Ammon's horn (tissue), 1 donor: ENCODE measurements around the gene ARGLU1.
"Not testable (repeated sequence)": the region's sequence is repeated elsewhere in the genome, so short reads cannot be mapped to it uniquely, and the experiment has no call there.

Experiments
- DNase-seq: peaks from one replicate; pipeline ENCODE4 v3.0.0-alpha.2; 2016; ENCODE audit warnings: low spot score

Gene ARGLU1

DNA sequence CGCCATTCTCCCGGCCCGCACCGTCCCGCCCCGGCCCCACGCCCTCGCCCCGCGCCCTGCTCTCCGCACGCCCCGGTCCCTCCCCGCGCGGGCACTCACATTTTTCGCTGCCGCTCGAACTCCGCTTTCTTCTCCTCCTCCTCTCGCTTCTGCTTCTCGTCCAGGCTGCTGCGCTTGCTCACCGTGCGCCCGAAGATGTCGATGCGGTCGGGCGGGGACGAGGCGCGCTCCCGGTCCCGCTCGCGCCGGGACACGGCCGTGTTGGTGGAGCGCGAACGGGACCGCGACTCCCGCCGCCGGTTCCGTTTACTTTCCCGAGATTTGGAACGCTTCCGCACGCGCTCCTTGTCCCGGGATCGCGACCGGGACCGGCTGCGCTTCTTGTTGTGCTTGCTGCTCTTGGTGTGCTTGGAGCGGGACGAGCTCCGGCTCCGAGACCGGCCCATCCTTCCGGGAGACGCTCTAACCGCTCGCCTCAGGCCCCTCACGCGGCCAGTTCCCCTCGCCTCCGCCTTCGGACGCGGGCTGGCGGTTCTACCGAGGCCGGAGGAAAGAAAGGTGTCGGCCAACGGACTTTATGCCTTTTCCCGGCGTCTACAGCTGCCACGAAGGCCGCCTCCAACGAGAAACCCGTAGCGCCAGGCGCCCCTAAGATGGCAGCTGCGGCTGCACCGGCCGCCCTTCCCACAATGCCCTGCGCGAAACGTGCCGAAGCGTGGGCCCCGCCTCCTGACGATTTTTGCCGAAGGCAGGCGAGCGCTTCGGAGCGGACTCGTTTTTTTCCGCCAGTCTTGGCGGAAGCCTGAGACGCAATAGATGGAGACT, at the start of gene ARGLU1:
Gene ARGLU1, minus strand, starts transcription at position 664 of the 825 bp plus-strand sequence. Its CDS starts 218 bp downstream, at position 446.
- DNase-seq = peak; percentile 93

DNA sequence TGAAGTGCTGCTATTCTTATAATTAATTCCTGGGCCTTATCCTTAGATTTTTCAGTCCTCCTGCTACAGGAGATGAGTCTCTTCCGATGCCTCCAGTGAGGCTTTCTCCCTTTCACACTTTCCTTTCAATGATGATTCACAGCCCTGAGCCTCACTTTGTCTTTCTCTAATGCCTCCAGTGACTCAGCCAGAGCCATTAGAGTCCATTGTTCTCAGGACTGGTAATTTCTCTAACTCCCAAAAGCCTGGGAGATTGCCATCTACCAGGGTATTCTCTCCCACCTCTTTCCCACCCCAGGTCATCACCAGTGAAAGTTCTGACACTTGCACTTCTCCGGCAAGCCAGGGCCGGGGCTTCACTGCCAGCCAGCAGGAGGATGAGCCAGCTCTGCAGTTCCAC, 49.6 kb upstream of the ARGLU1 start:
- DNase-seq = no peak

- DNase-seq = no peak
Observed at GRCh38 chr13:106616729-106617128, 48.8 kb upstream of the ARGLU1 start.

- DNase-seq = no peak
Observed at GRCh38 chr13:106614874-106615273, 46.9 kb upstream of the ARGLU1 start.

- peak; percentile 21 for DNase-seq
Observed at GRCh38 chr13:106612688-106613087, 44.8 kb upstream of the ARGLU1 start.

DNA sequence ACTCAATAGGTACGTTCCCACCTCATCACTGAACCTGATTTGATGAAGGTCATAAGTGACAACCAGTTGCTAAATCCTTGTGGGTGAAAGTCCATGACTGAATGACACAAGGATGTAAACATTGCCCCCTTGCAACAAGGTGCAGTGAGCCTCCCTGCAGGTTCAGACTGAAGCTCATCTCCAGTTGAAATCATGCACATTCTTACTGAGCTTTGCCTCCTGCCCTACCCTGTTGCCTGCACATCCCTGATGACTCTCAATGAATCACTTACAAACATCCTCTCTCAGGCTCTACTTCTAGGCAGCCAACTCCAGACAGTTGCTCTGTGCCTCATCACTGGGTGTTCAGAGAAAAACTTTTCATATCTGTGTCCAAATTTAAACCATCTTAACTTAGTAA, 42.5 kb upstream of the ARGLU1 start:
- DNase-seq = no peak

DNA sequence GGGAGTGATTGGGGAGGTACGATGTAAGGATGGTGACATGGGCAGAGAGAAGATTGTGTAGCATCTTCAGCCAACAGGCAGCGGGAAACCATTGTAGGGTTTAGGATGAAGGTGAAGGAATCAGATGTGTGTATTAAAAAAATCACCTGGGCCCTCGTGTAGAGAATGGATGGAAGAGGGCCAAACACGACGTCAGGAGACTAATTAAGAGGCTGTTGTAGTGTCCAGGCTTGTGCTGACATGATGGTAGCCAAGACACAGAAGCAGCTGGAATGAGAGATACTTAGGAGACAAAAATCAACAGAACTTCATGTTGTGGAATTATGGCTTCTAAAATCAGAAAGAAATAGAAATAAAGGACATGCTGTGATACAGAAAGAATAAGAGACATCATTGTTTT, 41.2 kb upstream of the ARGLU1 start:
- no peak for DNase-seq

DNA sequence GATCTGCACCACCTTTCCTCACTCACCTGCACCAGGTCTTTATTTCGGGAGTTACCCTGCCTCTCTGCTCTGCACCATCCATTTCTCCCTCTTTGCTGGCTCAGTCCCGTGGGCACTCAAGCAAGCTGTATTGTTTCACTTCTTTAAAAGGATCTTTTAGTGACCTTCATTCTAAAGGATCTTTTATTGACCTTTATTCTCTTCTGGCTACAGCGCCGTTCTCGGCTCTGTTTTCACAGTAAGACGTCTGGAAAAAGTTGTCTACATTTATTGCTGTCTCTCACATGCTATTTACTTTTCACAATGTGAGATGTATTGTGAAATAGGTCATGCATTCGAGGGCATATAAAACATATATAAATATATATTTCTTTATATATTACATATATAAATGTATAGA, 35.6 kb upstream of the ARGLU1 start:
- no peak for DNase-seq

- DNase-seq = no peak
Observed at GRCh38 chr13:106602178-106602577, 34.2 kb upstream of the ARGLU1 start.

GRCh38 chr13:106601489-106601888, 33.6 kb upstream of the ARGLU1 start:
- no peak for DNase-seq

DNA sequence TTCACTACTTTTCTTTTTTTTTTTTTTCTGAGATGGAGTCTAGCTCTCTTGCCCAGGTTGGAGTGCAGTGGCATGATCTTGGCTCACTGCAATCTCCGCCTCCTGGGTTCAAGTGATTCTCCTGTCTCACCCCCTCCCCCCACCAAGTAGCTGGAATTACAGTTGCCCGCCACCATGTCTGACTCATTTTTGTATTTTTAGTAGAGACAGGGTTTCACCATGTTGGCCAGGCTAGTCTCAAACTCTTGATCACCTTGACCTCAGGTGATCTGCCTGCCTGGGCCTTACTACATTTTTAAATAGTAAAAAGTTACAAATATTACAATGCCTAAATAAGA, 32.8 kb upstream of the ARGLU1 start:
- DNase-seq = not testable (repeated sequence)

- no peak for DNase-seq
Observed at GRCh38 chr13:106599875-106600797, 32.2 kb upstream of the ARGLU1 start.

- DNase-seq = no peak
Observed at GRCh38 chr13:106597749-106598395, 29.9 kb upstream of the ARGLU1 start.

DNA sequence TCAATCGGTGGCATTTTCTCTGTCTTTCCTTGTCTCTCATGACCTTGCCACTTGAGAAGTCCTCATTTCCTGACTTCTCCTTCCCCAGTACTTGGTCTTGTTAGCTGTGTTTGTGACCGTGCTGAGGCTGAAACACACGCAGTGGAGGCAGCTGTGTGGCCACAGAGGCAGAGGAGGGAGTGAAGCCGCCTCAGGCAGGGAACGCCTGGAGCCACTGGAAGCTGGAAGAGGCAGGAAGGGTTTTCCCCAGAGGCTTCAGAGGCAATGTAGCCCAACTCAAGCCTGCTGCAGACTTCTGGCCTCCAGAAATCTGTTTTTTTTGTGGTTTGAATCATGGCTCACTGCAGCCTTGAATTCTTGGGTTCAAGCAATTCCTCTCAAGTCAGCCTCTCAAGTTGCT, 29.2 kb upstream of the ARGLU1 start:
- no peak for DNase-seq

- no peak for DNase-seq
Observed at GRCh38 chr13:106596275-106596937, 28.5 kb upstream of the ARGLU1 start.

DNA sequence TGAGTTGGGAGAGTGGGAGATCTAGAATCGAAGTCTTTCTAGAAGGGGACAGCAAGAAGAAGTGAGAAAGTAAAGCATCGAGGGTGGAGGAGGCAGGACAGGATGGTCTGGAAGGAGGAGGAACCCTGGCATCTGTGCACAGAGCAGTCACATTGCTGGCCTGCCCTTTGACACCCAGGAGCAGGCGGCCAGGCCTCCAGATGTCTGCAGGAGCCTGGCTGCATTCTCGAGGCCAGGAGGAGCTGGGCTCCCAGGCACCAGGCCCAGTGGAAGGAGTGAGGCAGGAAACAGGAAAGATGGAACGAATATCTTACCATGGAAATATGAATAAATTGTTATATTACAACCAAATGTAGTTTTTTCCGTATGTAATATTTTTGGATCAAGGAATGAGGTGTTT, 27.7 kb upstream of the ARGLU1 start:
- DNase-seq = no peak

GRCh38 chr13:106594980-106595379, 27.0 kb upstream of the ARGLU1 start:
- DNase-seq = no peak

- no peak for DNase-seq
Observed at GRCh38 chr13:106593132-106593531, 25.2 kb upstream of the ARGLU1 start.

DNA sequence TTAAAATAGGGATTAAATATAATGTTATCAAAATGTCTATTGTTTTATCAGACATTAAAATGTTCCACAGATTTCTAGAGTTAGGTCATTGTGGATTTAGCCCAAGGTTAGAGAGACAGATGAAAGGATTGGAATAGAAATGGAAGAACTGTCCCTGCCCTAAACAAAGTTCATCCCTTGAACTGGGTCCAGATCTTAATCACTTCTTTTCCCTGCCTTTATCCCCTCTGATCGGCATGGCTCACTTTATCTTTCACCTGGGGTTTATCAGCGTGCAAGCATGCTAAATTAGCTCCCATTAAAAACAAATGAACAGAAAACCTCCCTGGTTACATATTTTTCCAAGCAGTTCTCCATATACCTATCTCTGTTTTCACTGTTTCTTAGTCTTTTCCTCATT, 23.4 kb upstream of the ARGLU1 start:
- DNase-seq = no peak

DNA sequence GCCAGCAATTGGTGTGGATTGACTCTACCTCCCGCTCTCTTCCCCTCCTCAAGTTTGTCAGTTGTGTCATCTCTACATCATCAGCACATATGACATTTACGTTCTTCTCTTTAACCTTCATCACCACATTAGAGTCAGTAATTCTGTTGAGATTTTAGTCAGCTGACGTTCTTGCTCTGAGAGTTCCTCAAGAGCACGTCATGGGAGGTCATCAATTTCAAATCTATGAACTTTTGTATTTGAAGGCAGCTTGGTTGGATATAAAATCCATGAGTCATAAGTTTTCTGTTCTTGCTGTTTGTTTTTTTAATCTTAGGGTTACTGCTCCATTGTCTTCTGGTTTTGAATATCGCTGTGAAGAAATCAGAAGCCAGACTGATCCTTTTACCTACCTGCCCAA, 21.8 kb upstream of the ARGLU1 start:
- no peak for DNase-seq

- DNase-seq = no peak
Observed at GRCh38 chr13:106588367-106588766, 20.4 kb upstream of the ARGLU1 start.

GRCh38 chr13:106587787-106588186, 19.9 kb upstream of the ARGLU1 start:
- DNase-seq = no peak
